ENCODE data around the gene RSPH1. TPM values are rescaled to one million over a fixed set of nuclear protein-coding genes. Genes with fewer than 3 reads are reported as not detected.
A peak's percentile ranks its signal among the peaks of the same experiment; 100 is the strongest.

RSPH1 gene
- total RNA-seq, 1 experiment from 2014 or later = 0.26 TPM

- peaks cover 79% of the 10 kb centered on the region for H3K4me1 ChIP-seq (ENCODE audit: low read length)
- peaks cover 23% of the 10 kb centered on the region; the same call in 1 of the 2 replicates for H3K36me3 ChIP-seq (ENCODE audit: insufficient read depth, low read length)
- no peaks in the 10 kb centered on the region for H4K20me1 ChIP-seq (ENCODE audit: insufficient read depth, low read depth, low read length)
- DNase-seq = no peak
- no peak overlapping the region for H2AFZ ChIP-seq (ENCODE audit: low read length)
- H3K9ac ChIP-seq (ENCODE audit: low read length) = no peak overlapping the region
- peak overlapping the region; percentile 36 for H3K4me2 ChIP-seq (ENCODE audit: low read depth, low read length, poor library complexity, severe bottlenecking)
- no peaks in the 10 kb centered on the region for H3K27me3 ChIP-seq (ENCODE audit: low read length)
- no peak overlapping the region for H3K4me3 ChIP-seq (ENCODE audit: low read length)
- H3K9me2 ChIP-seq (replicated peaks; ENCODE audit: insufficient read depth, low read length) = no peaks in the 10 kb centered on the region
- peaks cover 21% of the 10 kb centered on the region for H3K79me2 ChIP-seq (ENCODE audit: low read length)
- no peaks in the 10 kb centered on the region for H3K9me3 ChIP-seq (ENCODE audit: low read length)
- H3K27ac ChIP-seq (ENCODE audit: low read length) = peak overlapping the region; percentile 96
Measured at GRCh38 chr21:42522271-42522670, 26.2 kb upstream of the RSPH1 start.

GRCh38 chr21:42521805-42522204 lies 25.8 kb upstream of the RSPH1 start:
- Histone ChIP-seq H2AFZ (ENCODE audit: low read length) (no peak overlapping the region), H3K27me3 (ENCODE audit: low read length) (no peaks in the 10 kb centered on the region), H3K4me1 (ENCODE audit: low read length) (peaks cover 77% of the 10 kb centered on the region), H3K9me2 (replicated peaks; ENCODE audit: insufficient read depth, low read length) (no peaks in the 10 kb centered on the region), H3K79me2 (ENCODE audit: low read length) (peaks cover 21% of the 10 kb centered on the region), H3K9ac (ENCODE audit: low read length) (peak overlapping the region; percentile 39; the same call in 1 of the 2 replicates), H3K36me3 (ENCODE audit: insufficient read depth, low read length) (peaks cover 22% of the 10 kb centered on the region; the same call in 1 of the 2 replicates), H3K27ac (ENCODE audit: low read length) (peak overlapping the region; percentile 96), H3K4me2 (ENCODE audit: low read depth, low read length, poor library complexity, severe bottlenecking) (peak overlapping the region; percentile 36), H4K20me1 (ENCODE audit: insufficient read depth, low read depth, low read length) (no peaks in the 10 kb centered on the region), H3K4me3 (ENCODE audit: low read length) (no peak overlapping the region), H3K9me3 (ENCODE audit: low read length) (no peaks in the 10 kb centered on the region)
- no peak for DNase-seq

DNA sequence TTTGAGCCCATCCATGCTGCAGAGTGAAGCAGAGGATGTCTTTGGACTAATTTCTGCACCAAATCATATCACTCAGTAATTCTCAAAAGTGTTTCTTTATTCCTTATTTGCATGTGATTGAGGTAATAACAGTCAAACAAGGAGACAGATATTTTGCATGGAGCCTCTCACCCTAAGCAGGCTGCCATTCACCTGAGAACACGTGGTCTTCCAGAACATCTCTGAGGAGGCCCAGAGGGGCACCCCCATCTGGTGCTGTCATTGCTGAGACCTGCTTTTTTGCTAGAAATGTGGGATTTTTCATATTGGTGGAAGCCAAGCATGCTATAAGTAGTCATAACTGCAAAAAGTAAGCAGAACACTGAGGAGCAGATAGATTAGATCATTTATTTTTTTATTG lies 25.4 kb upstream of the RSPH1 start:
- peaks cover 22% of the 10 kb centered on the region for H3K79me2 ChIP-seq (ENCODE audit: low read length)
- H3K27me3 ChIP-seq (ENCODE audit: low read length) = no peaks in the 10 kb centered on the region

GRCh38 chr21:42520628-42521253 lies 24.7 kb upstream of the RSPH1 start:
- no peaks in the 10 kb centered on the region for H3K27me3 ChIP-seq (ENCODE audit: low read length)
- no peak overlapping the region for H3K9ac ChIP-seq (ENCODE audit: low read length)
- peaks cover 13% of the 10 kb centered on the region; the same call in 1 of the 2 replicates for H3K36me3 ChIP-seq (ENCODE audit: insufficient read depth, low read length)
- no peaks in the 10 kb centered on the region for H4K20me1 ChIP-seq (ENCODE audit: insufficient read depth, low read depth, low read length)
- no peaks in the 10 kb centered on the region for H3K9me2 ChIP-seq (replicated peaks; ENCODE audit: insufficient read depth, low read length)
- peak overlapping the region; percentile 36 for H3K4me2 ChIP-seq (ENCODE audit: low read depth, low read length, poor library complexity, severe bottlenecking)
- H2AFZ ChIP-seq (ENCODE audit: low read length) = no peak overlapping the region
- H3K27ac ChIP-seq (ENCODE audit: low read length) = peak overlapping the region; percentile 96
- no peak for DNase-seq
- peaks cover 73% of the 10 kb centered on the region for H3K4me1 ChIP-seq (ENCODE audit: low read length)
- H3K4me3 ChIP-seq (ENCODE audit: low read length) = no peak overlapping the region
- no peaks in the 10 kb centered on the region for H3K9me3 ChIP-seq (ENCODE audit: low read length)
- peaks cover 28% of the 10 kb centered on the region for H3K79me2 ChIP-seq (ENCODE audit: low read length)

More for the DNA sequence above, 25.4 kb upstream of the RSPH1 start:
- DNase-seq = peak; percentile 75
- no peaks in the 10 kb centered on the region for H4K20me1 ChIP-seq (ENCODE audit: insufficient read depth, low read depth, low read length)
- no peaks in the 10 kb centered on the region for H3K9me2 ChIP-seq (replicated peaks; ENCODE audit: insufficient read depth, low read length)
- peak overlapping the region; percentile 96 for H3K27ac ChIP-seq (ENCODE audit: low read length)
- H3K4me3 ChIP-seq (ENCODE audit: low read length) = no peak overlapping the region
- peak overlapping the region; percentile 36 for H3K4me2 ChIP-seq (ENCODE audit: low read depth, low read length, poor library complexity, severe bottlenecking)
- H3K4me1 ChIP-seq (ENCODE audit: low read length) = peaks cover 73% of the 10 kb centered on the region
- H3K9me3 ChIP-seq (ENCODE audit: low read length) = no peaks in the 10 kb centered on the region
- peaks cover 18% of the 10 kb centered on the region; the same call in 1 of the 2 replicates for H3K36me3 ChIP-seq (ENCODE audit: insufficient read depth, low read length)
- H2AFZ ChIP-seq (ENCODE audit: low read length) = no peak overlapping the region
- H3K9ac ChIP-seq (ENCODE audit: low read length) = peak overlapping the region; percentile 39

- H3K4me3 ChIP-seq (ENCODE audit: low read length) = no peak overlapping the region
- peaks cover 66% of the 10 kb centered on the region for H3K4me1 ChIP-seq (ENCODE audit: low read length)
- H2AFZ ChIP-seq (ENCODE audit: low read length) = no peak overlapping the region
- H3K4me2 ChIP-seq (ENCODE audit: low read depth, low read length, poor library complexity, severe bottlenecking) = no peak overlapping the region
- no peak overlapping the region for H3K9ac ChIP-seq (ENCODE audit: low read length)
- H3K36me3 ChIP-seq (ENCODE audit: insufficient read depth, low read length) = peaks cover 13% of the 10 kb centered on the region; the same call in 1 of the 2 replicates
- H3K79me2 ChIP-seq (ENCODE audit: low read length) = peaks cover 28% of the 10 kb centered on the region
- H3K27me3 ChIP-seq (ENCODE audit: low read length) = no peaks in the 10 kb centered on the region
- H3K27ac ChIP-seq (ENCODE audit: low read length) = no peak overlapping the region
- DNase-seq = no peak
- no peaks in the 10 kb centered on the region for H3K9me2 ChIP-seq (replicated peaks; ENCODE audit: insufficient read depth, low read length)
- no peaks in the 10 kb centered on the region for H3K9me3 ChIP-seq (ENCODE audit: low read length)
- H4K20me1 ChIP-seq (ENCODE audit: insufficient read depth, low read depth, low read length) = no peaks in the 10 kb centered on the region
Measured at GRCh38 chr21:42518626-42519025, 22.6 kb upstream of the RSPH1 start.

GRCh38 chr21:42518215-42518614 lies 22.2 kb upstream of the RSPH1 start:
- H3K4me2 ChIP-seq (ENCODE audit: low read depth, low read length, poor library complexity, severe bottlenecking) = no peak overlapping the region
- DNase-seq = no peak
- peaks cover 64% of the 10 kb centered on the region for H3K4me1 ChIP-seq (ENCODE audit: low read length)
- H4K20me1 ChIP-seq (ENCODE audit: insufficient read depth, low read depth, low read length) = no peaks in the 10 kb centered on the region
- H3K36me3 ChIP-seq (ENCODE audit: insufficient read depth, low read length) = peaks cover 13% of the 10 kb centered on the region; the same call in 1 of the 2 replicates
- H3K79me2 ChIP-seq (ENCODE audit: low read length) = peaks cover 24% of the 10 kb centered on the region
- no peak overlapping the region for H3K27ac ChIP-seq (ENCODE audit: low read length)
- H2AFZ ChIP-seq (ENCODE audit: low read length) = no peak overlapping the region
- H3K9ac ChIP-seq (ENCODE audit: low read length) = no peak overlapping the region
- no peaks in the 10 kb centered on the region for H3K9me3 ChIP-seq (ENCODE audit: low read length)
- no peaks in the 10 kb centered on the region for H3K9me2 ChIP-seq (replicated peaks; ENCODE audit: insufficient read depth, low read length)
- H3K27me3 ChIP-seq (ENCODE audit: low read length) = no peaks in the 10 kb centered on the region
- H3K4me3 ChIP-seq (ENCODE audit: low read length) = no peak overlapping the region

DNA sequence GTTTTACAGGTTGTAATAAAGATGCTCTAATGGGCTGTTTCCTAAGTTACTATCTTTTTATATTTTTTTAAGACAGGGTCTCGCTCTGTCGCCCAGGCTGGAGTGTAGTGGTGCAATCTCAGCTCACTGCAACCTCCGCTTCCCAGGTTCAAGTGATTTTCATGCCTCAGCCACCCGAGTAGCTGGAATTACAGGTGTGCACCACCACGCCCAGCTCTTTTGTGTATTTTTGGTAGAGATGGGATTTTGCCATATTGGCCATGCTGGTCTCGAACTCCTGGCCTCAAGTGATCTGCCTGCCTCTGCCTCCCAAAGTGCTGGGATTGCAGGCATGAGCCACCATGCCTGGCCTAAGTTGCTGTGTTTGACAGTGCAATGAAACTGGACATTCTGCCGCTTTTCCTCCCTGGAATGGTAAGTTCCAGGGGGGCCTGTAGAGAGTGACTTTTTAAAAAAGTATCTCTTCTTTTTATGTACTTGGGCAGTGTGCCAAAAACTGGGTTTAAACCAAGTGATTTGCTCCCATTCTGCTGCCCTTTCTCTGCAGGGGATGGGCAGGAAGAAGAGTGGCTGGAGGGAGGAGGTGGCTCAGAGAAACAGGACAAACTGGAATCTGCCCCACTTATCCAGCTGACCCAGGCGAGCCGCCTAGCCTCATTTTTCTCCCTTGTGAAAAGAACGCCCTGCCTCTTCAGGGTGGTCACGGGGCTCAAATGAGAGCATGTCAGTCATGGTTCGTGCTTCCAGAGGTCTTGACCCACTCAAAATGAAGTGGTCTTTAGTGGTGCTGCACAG lies 19.9 kb upstream of the RSPH1 start:
- H3K79me2 ChIP-seq (ENCODE audit: low read length) = peaks cover 10% of the 10 kb centered on the region; the same call in 1 of the 2 replicates
- peak overlapping the region; percentile 88; the same call in 1 of the 2 replicates for H3K4me3 ChIP-seq (ENCODE audit: low read length)
- DNase-seq = no peak
- no peaks in the 10 kb centered on the region for H4K20me1 ChIP-seq (ENCODE audit: insufficient read depth, low read depth, low read length)
- peak overlapping the region; percentile 89; the same call in 1 of the 2 replicates for H3K9ac ChIP-seq (ENCODE audit: low read length)
- no peaks in the 10 kb centered on the region for H3K27me3 ChIP-seq (ENCODE audit: low read length)
- H3K9me3 ChIP-seq (ENCODE audit: low read length) = no peaks in the 10 kb centered on the region
- H3K9me2 ChIP-seq (replicated peaks; ENCODE audit: insufficient read depth, low read length) = no peaks in the 10 kb centered on the region
- H2AFZ ChIP-seq (ENCODE audit: low read length) = no peak overlapping the region
- peak overlapping the region; percentile 85 for H3K4me2 ChIP-seq (ENCODE audit: low read depth, low read length, poor library complexity, severe bottlenecking)
- H3K27ac ChIP-seq (ENCODE audit: low read length) = peak overlapping the region; percentile 74
- H3K4me1 ChIP-seq (ENCODE audit: low read length) = peaks cover 47% of the 10 kb centered on the region
- H3K36me3 ChIP-seq (ENCODE audit: insufficient read depth, low read length) = peaks cover 5% of the 10 kb centered on the region; the same call in 1 of the 2 replicates

- Histone ChIP-seq H3K4me3 (ENCODE audit: low read length) (peak overlapping the region; percentile 88), H3K4me2 (ENCODE audit: low read depth, low read length, poor library complexity, severe bottlenecking) (peak overlapping the region; percentile 85), H3K79me2 (ENCODE audit: low read length) (peaks cover 10% of the 10 kb centered on the region; the same call in 1 of the 2 replicates), H3K9me3 (ENCODE audit: low read length) (no peaks in the 10 kb centered on the region), H3K9me2 (replicated peaks; ENCODE audit: insufficient read depth, low read length) (no peaks in the 10 kb centered on the region), H3K36me3 (ENCODE audit: insufficient read depth, low read length) (peaks cover 2% of the 10 kb centered on the region; the same call in 1 of the 2 replicates), H2AFZ (ENCODE audit: low read length) (no peak overlapping the region), H3K27ac (ENCODE audit: low read length) (peak overlapping the region; percentile 74), H4K20me1 (ENCODE audit: insufficient read depth, low read depth, low read length) (no peaks in the 10 kb centered on the region), H3K27me3 (ENCODE audit: low read length) (no peaks in the 10 kb centered on the region), H3K4me1 (ENCODE audit: low read length) (peaks cover 36% of the 10 kb centered on the region), H3K9ac (ENCODE audit: low read length) (peak overlapping the region; percentile 89)
- no peak for DNase-seq
Measured at GRCh38 chr21:42514883-42515228, 18.8 kb upstream of the RSPH1 start.
